Myocyte (in vitro differentiated cells): ENCODE data around the gene ANKRD9. TPM values are rescaled to one million over a fixed set of nuclear protein-coding genes. Genes with fewer than 3 reads are reported as not detected.
"Not testable (repeated sequence)": the region's sequence is repeated elsewhere in the genome, so short reads cannot be mapped to it uniquely, and the experiment has no call there.

ENCODE experiments used
- DNase-seq: peaks from one replicate; pipeline ENCODE4 v3.0.0-alpha.2; 2012; ENCODE audit warnings: low read depth
- polyA plus RNA-seq: library from polyadenylated mRNA; unstranded; fragments of >200 nt; gene quantifications from one replicate; pipeline ENCODE4 v1.2.1, GENCODE V29; 2012; ENCODE audit warnings: missing spikeins
- total RNA-seq: library from RNA; depleted of rRNA; stranded (reverse); fragments of >200 nt; gene quantifications from 2 replicates; pipeline ENCODE4 v1.2.3, GENCODE V29; 2014

Gene ANKRD9
- total RNA-seq: 101 and 113 TPM in 2 replicates
- polyA plus RNA-seq: 17.6 TPM

- DNase-seq: peak; percentile 95
Measured at GRCh38 chr14:102509746-102510615, at the start of gene ANKRD9. TSS of gene ANKRD9 (minus strand) at chr14:102509776. CDS start at chr14:102507889, 1,887 bp downstream.

GRCh38 chr14:102558556-102558955, 49.0 kb upstream of the ANKRD9 start:
- DNase-seq: no peak

DNA sequence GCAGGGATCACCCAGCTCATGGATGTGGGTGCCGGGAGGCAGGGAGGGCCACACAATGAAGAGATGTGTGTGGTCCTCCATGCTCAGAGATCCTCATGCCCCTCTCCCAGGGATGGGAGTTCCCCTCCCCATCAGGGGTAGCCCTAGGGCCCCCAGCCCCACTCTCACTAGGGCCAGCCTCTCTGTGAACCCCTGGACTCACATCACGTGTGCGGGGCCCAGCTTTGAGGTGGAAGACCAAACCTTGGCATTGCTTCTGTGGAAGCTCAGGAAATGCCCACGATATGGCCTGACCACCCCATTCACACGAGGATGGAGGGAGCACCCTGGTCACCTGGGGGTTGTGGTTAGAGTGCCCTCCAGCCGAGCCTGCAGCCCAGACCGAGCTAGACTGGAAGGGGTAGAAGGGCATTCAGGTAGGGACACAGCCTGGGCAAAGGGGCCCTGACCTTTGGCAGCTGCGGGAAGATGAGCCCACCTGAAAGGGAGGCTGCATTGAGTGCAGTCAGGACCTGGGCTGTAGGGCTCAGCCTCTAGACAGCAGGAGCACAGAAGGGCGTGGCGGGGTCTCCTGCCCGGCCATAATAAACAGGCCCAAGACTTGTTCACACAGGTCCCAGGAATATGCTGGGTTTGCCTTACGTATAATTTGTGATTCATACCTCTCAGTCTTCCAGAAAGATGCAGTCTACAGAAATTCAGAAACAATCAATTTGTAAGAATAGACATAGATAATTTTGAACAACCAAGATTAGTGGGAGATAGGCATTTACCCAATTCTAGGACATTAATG, 48.1 kb upstream of the ANKRD9 start:
- no peak for DNase-seq

DNA sequence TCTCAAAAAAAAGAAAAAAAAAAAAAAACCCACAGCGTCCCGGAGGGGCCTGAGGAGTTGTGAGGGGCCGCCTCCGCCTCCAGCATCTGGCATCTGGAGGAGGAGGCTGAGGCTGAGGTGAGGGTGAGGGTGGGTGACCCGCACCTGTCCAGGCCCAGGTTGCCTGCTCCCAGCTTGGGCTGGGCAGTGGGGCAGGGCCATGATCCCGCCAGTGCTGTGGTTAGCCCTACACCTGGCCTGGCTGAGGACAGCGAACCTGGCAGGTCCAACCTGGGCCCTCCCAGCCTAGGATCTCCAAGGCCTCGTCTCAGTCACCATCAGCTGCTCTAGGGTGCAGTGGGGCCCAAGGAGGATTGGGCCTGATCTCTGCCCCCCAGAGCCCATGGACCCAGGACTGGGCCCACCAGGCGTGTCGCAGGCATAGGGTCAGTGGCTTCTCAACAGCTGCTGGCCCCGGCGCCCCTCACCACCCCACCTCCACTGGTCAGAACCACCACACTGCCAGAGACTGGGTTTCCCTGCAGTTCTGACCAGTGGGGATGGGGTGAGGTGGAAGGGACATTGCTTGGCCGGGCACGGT, 46.6 kb upstream of the ANKRD9 start:
- DNase-seq: no peak

GRCh38 chr14:102554821-102555819, 45.5 kb upstream of the ANKRD9 start:
- DNase-seq: peak; percentile 28

DNA sequence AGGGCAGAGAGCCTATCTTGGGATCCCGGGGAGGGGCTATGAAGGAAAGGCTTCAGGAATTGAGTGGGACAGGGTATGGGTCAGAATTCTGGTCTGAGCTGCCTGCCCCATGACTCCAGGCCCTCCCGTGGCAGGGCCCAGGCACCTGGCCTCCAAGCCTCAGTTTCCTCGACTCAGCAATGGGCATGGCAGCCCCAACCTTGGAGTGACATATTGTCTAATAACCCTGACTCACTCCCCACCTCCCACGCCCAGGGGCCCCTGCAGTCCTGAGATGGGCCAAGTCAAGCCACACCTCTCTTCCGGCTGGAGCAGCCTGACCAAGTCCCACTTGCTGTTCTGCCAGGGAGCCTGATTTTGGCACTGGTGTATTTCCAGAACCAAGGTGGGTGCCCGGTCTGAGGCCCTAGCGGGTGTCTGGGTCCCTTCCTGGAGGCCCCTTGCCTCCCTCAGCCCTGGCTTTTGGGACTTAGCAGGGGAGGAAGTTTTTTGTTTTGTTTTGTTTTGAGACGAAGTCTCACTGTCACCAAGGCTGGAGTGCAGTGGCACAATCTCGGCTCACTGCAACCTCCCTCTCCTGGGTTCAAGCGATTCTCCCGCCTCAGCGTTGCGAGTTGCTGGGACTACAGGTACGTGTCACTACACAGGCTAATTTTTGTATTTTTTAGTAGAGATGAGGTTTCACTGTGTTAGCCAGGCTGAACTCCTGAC, 42.6 kb upstream of the ANKRD9 start:
- no peak for DNase-seq

DNA sequence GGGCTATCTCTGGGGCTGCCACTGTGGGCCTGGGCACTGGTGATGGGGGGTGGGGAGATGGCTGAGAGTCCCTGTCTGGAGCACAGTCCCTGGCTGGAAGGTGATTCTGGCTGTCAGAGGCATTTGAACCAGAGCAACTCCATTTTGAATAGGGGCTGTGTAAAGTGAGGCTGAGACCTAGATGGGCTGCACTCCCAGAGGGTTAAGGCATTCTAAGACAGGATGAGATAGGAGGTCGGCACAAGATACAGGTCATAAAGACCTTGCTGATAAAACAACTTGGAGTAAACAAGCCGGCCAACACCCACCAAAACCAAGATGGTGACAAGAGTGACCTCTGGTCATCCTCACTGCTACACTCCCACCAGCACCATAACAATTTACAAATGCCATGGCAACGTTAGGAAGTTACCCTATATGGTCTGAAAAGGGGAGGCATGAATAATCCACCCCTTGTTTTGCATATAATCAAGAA, 41.4 kb upstream of the ANKRD9 start:
- DNase-seq: not testable (repeated sequence)

- no peak for DNase-seq
Measured at GRCh38 chr14:102548616-102549240, 39.2 kb upstream of the ANKRD9 start.

DNA sequence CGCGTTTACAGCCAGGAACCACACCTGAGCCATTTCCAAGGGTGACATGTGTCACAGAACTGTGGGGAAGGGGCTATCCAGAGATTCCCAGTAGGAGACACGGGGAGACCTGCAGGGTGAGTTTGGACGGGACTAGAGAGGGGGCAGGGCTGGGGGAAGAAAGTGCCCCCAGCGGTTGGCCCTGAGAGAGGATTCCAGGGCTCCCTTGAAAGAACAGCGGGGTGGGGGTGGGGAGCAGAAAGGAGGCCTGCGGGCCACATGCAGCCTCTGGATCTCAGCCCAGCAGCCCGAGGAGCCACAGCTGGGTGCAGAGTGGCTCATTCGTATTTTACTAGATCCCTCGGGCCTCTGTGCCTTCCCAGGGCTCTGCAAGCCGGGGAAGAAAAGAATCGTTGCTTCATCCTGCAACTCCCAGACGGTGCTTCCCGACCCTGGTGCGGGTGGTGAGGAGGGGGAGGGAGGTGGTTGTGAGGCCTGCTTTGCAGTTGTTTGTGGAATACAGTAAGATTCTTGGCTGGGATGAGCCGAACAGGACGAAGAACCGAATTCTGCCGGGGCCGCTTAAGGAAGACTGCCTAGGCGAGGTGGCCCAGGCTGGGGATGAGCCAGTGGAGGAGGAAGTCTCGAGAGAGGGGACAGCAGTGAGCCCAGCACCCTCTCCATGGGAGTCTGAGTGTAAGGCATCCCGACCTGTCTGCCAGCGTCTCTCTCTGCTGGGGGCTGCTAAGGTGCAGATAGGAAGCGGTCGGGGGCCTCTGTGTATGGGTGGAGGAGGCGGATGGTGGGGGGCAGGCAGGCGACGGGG, 36.1 kb upstream of the ANKRD9 start:
- DNase-seq: peak; percentile 25

- no peak for DNase-seq
Measured at GRCh38 chr14:102544747-102545460, 35.3 kb upstream of the ANKRD9 start.

GRCh38 chr14:102544046-102544746, 34.6 kb upstream of the ANKRD9 start:
- no peak for DNase-seq

GRCh38 chr14:102541771-102542170, 32.2 kb upstream of the ANKRD9 start:
- DNase-seq: peak; percentile 28

GRCh38 chr14:102541029-102541491, 31.5 kb upstream of the ANKRD9 start:
- not testable (repeated sequence) for DNase-seq

DNA sequence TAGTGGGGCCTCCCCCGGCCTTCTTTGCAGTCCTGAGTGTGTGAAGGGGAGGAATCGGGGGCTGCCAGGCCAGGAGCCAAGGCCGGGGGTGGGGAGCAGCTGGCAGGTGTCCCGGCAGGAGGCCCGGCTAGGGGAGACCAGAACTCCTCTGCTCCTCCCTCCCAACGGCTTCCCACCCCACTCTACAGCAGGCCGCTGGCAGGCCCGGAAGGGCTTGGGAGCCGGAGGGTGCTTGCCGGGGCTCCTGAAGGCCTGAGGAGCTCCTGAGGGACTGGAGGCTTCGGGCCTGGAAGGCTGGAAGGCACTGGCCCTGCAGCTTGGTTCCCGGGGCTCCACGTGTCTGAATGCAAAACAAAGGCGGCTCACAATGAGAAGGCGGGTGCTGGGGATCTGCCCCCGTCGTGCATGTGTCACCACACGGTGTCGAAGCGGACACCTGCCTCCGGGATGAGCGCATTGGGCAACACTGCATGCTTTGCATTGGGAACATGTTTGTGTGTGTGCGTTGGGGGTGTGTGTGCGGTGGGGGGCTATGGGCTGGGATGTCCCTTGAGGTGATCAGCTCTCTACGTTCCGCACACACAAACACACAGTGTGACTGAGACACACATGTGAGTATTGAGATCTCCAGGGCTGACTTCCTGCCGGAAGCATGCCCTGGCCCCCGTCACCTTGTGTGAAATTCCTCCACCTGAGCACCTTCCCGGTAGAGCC, 30.9 kb upstream of the ANKRD9 start:
- no peak for DNase-seq

- no peak for DNase-seq
Measured at GRCh38 chr14:102539544-102540314, 30.2 kb upstream of the ANKRD9 start.
